Gastrocnemius medialis (tissue), 4 donors: ENCODE data around the gene DHRS9.

Experiments used
- CTCF ChIP-seq, 5 experiments: fragments of 450-650 bp in 3 of 5; fragments of 200-600 bp in 2 of 5; sonication (generic) in 2 of 5; IDR thresholded peaks in 4 of 5; conservative IDR thresholded peaks in 1 of 5; 1 replicate in 4 of 5; 2 replicates in 1 of 5; pipeline ENCODE4 v1.5.1; 2016 to 2019; ENCODE audit warnings: antibody characterized with exemption in 5 of 5, mild to moderate bottlenecking in 3 of 5, moderate library complexity in 3 of 5
- POLR2A ChIP-seq, 2 donors: fragments of 450-650 bp; IDR thresholded peaks; one replicate each; pipeline ENCODE4 v1.6.1; 2017; ENCODE audit warnings: antibody characterized with exemption in 2 of 2, mild to moderate bottlenecking in 2 of 2, moderate library complexity in 2 of 2

DNA sequence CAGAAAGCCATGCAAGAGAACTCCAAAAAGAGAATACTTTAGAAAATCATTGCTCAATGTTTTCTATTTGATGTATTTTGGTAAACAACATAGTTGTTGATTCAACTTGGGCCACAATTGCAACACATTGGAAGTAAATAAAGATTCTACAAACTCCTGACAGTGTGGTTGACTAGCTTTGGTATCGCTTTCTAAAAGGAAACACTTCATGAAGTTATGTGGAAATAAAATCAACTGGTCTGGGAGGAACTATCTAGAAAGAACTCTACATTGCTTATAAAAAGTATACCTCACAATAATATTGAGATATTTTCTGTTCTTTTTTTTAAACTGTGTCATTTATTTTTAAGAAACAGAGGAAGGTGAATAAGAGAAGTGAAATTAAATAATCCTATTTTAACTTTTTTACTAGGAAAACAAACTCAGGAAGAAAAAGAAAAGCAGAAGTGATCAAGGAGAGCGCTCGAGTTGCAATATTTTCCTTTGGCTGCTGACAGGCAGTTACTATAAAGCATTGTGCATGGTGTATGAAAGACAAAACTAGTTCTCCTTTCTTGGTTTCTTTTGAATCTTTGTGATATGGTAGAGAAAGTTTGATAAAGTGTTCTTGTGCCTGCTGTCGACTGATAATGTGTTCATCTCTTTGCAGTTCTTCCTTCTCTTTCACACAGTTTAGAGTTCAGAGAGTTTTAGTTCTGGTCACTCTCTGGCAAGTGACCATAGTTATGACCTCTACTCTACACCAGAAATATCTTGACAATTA lies 3.0 kb downstream of the DHRS9 start:
- TF ChIP-seq CTCF (IDR thresholded peaks at IDR 0.05 in 4 of 5, conservative IDR thresholded peaks at IDR 0.05 in 1 of 5) (no peak), POLR2A (IDR thresholded peaks at IDR 0.05) (no peak)
